ENCODE measurements around the gene JARID2. TPM values are rescaled to one million over a fixed set of nuclear protein-coding genes. Genes with fewer than 3 reads are reported as not detected.

The JARID2 gene
- polyA plus RNA-seq, 1 experiment, result 9.7 TPM

DNA sequence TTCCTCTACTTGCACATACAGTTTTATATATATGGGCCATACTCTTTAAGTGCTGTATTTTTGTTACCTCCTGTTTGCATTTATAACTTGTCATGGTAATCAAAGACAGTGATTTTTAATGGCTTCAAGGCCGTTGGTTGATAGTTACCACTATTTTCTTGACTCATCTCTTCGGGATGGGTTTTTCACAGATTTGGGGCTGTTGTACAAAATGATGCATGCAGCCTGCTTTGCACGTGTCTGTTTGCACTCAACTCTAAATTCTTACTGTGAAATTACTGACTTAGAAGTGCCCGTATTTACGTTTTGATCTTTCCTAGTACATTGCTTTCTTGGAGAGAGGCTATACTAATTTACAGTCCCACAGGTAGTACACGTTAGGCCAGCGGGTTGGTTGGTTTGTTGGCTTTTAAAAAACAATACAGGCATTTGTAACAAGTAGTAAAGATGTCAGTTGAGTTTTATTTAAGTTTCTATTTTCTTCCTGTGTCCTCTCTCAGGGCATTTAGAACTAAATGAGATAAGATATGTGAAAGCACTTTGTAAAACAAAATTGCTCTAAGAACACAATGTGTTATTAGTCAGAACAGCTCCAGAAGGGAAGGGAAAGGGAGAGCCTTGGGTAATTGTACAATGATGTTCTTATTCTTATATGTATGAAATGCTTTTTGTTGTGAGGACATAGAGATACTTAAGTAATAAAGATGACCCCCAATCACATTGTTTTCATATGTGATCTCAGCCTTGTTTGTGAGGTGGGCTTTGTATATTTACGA lies 11.7 kb downstream of the JARID2 start:
- ChIA-PET CTCF (no interaction called here), POLR2A (no interaction called here)
- Histone ChIP-seq H3K9me3 (ENCODE audit: control insufficient read depth, insufficient read depth, low read length) (no peaks in the 10 kb centered on the region), H3K27me3 (ENCODE audit: control insufficient read depth, insufficient read depth, low read length) (no peaks in the 10 kb centered on the region), H3K27ac (ENCODE audit: low read depth, low read length) (no peak overlapping the region), H3K4me3 (ENCODE audit: low read depth, low read length) (no peak overlapping the region)
- DNase-seq (ENCODE audit: low read depth, low spot score), result no peak
- TF ChIP-seq, protein P1, sequence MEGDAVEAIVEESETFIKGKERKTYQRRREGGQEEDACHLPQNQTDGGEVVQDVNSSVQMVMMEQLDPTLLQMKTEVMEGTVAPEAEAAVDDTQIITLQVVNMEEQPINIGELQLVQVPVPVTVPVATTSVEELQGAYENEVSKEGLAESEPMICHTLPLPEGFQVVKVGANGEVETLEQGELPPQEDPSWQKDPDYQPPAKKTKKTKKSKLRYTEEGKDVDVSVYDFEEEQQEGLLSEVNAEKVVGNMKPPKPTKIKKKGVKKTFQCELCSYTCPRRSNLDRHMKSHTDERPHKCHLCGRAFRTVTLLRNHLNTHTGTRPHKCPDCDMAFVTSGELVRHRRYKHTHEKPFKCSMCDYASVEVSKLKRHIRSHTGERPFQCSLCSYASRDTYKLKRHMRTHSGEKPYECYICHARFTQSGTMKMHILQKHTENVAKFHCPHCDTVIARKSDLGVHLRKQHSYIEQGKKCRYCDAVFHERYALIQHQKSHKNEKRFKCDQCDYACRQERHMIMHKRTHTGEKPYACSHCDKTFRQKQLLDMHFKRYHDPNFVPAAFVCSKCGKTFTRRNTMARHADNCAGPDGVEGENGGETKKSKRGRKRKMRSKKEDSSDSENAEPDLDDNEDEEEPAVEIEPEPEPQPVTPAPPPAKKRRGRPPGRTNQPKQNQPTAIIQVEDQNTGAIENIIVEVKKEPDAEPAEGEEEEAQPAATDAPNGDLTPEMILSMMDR (IDR thresholded peaks at IDR 0.05; ENCODE audit: low read depth, low read length), result no peak

DNA sequence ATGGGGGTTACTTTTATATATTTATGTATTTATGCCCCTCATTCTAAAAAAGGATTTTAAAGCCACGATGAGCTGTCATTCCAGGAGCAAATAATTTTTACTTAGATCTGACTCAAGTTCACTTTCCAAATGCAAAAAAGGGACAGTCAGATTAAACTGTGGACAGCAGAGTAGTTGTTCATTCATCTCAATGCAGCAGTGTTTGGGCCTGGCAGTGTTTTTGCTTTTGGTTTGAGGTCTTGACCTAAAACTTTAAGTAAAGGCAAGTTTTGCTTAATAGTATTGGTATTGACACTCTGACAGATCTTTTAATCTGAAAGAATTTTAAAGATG lies 13.9 kb downstream of the JARID2 start:
- CTCF ChIA-PET, result interaction anchor here (2.0 kb wide), 1 partner anchor 1049 kb away, joined by 5 read pairs; no protein-coding TSS in a partner anchor
- POLR2A ChIA-PET, result interaction anchor here (0.7 to 1.4 kb wide), 3 partner anchors 11 to 448 kb away, joined by 3 to 5 read pairs (median 3); no protein-coding TSS in a partner anchor

DNA sequence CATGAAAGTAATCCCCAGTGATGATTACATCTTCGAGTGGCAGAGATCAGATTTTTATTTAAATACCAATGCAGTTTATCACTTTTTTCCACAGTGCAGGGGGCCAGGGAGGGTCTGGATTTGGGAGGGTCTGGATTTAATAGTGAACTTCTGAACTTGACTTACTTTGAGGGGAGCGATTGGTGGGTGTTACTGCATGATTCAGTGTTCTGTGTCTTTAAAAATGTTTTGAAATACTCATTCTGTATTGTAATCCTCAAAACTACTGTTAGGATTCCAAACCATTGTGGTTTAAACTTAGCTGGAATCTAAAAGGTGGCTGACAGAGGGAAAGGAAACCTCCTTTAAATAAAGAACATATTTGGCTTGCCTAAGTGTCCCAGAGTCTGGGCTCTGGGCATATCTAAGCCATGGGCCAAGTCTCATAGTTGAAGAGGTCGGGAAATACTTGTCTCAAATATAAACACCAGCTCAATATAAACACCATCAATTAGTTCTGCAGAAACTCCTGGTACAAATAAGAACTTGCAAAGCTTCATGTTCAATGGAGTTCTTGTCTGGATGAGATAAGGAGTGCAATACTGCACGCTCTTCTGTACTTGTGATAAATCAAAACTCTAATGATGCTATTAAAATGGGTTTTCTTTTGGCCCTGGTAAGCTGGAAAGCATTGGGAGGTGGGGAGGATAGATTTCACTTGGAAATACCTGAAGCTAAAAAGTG lies 14.4 kb downstream of the JARID2 start:
- CTCF ChIA-PET, result interaction anchor here (0.6 to 2.0 kb wide), 2 partner anchors 1048 to 1050 kb away, joined by 3 to 5 read pairs; no protein-coding TSS in a partner anchor
- DNase-seq (ENCODE audit: low read depth, low spot score), result no peak
- no peaks in the 10 kb centered on the region for H3K27me3 ChIP-seq (ENCODE audit: control insufficient read depth, insufficient read depth, low read length)
- no peaks in the 10 kb centered on the region for H3K9me3 ChIP-seq (ENCODE audit: control insufficient read depth, insufficient read depth, low read length)
- no peak overlapping the region for H3K4me3 ChIP-seq (ENCODE audit: low read depth, low read length)
- POLR2A ChIA-PET, result interaction anchor here (0.6 to 1.4 kb wide), 6 partner anchors 11 to 448 kb away, joined by 3 to 8 read pairs (median 3); no protein-coding TSS in a partner anchor
- H3K27ac ChIP-seq (ENCODE audit: low read depth, low read length), result no peak overlapping the region
- TF ChIP-seq, protein P1 (IDR thresholded peaks at IDR 0.05; ENCODE audit: low read depth, low read length), result no peak

More for the DNA sequence above, 13.9 kb downstream of the JARID2 start:
- Histone ChIP-seq H3K27ac (ENCODE audit: low read depth, low read length) (no peak overlapping the region), H3K27me3 (ENCODE audit: control insufficient read depth, insufficient read depth, low read length) (no peaks in the 10 kb centered on the region), H3K9me3 (ENCODE audit: control insufficient read depth, insufficient read depth, low read length) (no peaks in the 10 kb centered on the region), H3K4me3 (ENCODE audit: low read depth, low read length) (no peak overlapping the region)
- no peak for DNase-seq (ENCODE audit: low read depth, low spot score)
- TF ChIP-seq, protein P1 (IDR thresholded peaks at IDR 0.05; ENCODE audit: low read depth, low read length), result no peak

DNA sequence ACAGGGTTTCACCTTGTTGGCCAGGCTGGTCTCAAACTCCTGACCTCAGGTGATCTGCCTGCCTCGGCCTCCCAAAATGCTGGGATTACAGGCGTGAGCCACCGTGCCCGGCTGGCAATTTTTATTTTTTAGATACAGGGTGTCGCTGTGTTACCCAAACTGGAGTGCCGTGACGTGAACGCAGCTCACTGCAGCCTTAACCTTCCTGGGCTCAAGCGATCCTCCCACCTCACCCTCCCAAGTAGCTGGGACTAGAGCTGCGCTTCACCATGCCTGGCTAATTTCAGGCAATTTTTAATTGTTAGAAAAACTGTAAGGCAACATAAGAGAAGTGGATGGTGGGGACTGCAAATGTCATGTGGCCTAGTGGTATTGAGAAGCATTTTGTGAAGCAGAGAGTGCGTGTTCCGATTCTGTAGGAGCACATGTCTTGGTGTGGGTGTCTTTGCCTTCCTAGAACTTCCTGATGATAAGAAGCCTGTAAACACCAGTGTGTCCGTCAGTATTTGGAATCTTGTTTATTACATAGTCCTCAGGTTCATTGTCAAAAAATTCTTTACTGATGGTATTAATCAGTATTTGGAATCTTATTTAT lies 18.0 kb downstream of the JARID2 start:
- POLR2A ChIA-PET, result interaction anchor here (0.8 kb wide), 1 partner anchor 17 kb away, joined by 7 read pairs; no protein-coding TSS in a partner anchor

More for the DNA sequence above, 18.0 kb downstream of the JARID2 start:
- Histone ChIP-seq H3K27me3 (ENCODE audit: control insufficient read depth, insufficient read depth, low read length) (no peaks in the 10 kb centered on the region), H3K4me3 (ENCODE audit: low read depth, low read length) (no peak overlapping the region), H3K27ac (ENCODE audit: low read depth, low read length) (no peak overlapping the region), H3K9me3 (ENCODE audit: control insufficient read depth, insufficient read depth, low read length) (no peaks in the 10 kb centered on the region)
- no peak for DNase-seq (ENCODE audit: low read depth, low spot score)
- CTCF ChIA-PET, result no interaction called here
- TF ChIP-seq, protein P1 (IDR thresholded peaks at IDR 0.05; ENCODE audit: low read depth, low read length), result no peak
